Measurements from ENCODE around the gene FZR1. TPM values are rescaled to one million over a fixed set of nuclear protein-coding genes. Genes with fewer than 3 reads are reported as not detected.

Gene FZR1
- total RNA-seq, 1 experiment from 2014 or later, result 51.4 TPM

GRCh38 chr19:3577723-3578344 lies 71.7 kb downstream of the FZR1 start:
- WGBS (ENCODE audit: extremely low coverage, insufficient read length, low lambda C conversion rate), result no CpG with 5 or more reads among the region's 60 CpGs
- Histone ChIP-seq H4K20me1 (ENCODE audit: control insufficient read depth, insufficient read depth, insufficient read length) (no peaks in the 10 kb centered on the region), H3K23me2 (ENCODE audit: insufficient read length, low read depth, low read length, poor library complexity, severe bottlenecking) (peaks cover 13% of the 10 kb centered on the region), H2BK15ac (ENCODE audit: low read depth, low read length) (no peak overlapping the region), H3K4me1 (ENCODE audit: insufficient read depth, low read length) (no peaks in the 10 kb centered on the region), H3K79me1 (ENCODE audit: insufficient read depth, low read depth, low read length, poor library complexity, severe bottlenecking) (no peaks in the 10 kb centered on the region), H2AK5ac (ENCODE audit: insufficient read length, low read length) (no peak overlapping the region), H4K5ac (ENCODE audit: insufficient read length, low read depth, low read length) (no peak overlapping the region), H4K8ac (replicated peaks; ENCODE audit: insufficient read length, low read depth, low read length) (no peak overlapping the region), H4K91ac (ENCODE audit: insufficient read length, low read depth, low read length) (no peak overlapping the region), H3K56ac (ENCODE audit: insufficient read length, low read depth, low read length) (no peak overlapping the region), H2BK20ac (ENCODE audit: low read depth, low read length, poor library complexity, severe bottlenecking) (no peak overlapping the region), H3K4ac (ENCODE audit: low read depth, low read length) (no peak overlapping the region), H3K9me3 (ENCODE audit: control insufficient read depth, low read depth, low read length) (no peaks in the 10 kb centered on the region), H3K14ac (ENCODE audit: insufficient read depth, low read length) (no peak overlapping the region), H2BK120ac (ENCODE audit: low read depth, low read length, poor library complexity, severe bottlenecking) (no peak overlapping the region), H2BK12ac (ENCODE audit: insufficient read length, low read depth, low read length) (no peak overlapping the region), H3K4me2 (ENCODE audit: insufficient read depth, insufficient read length, low read length) (peak overlapping the region; percentile 19), H3T11ph (ENCODE audit: low read length) (no peak overlapping the region), H3K27me3 (ENCODE audit: insufficient read depth, low read length) (no peaks in the 10 kb centered on the region; the same call in 1 of the 2 replicates), H3K79me2 (ENCODE audit: insufficient read depth, low read length) (no peaks in the 10 kb centered on the region), H2AFZ (ENCODE audit: low read length) (no peak overlapping the region), H3K27ac (ENCODE audit: insufficient read length, low read depth, low read length) (no peak overlapping the region), H3K18ac (ENCODE audit: insufficient read length, low read depth, low read length) (no peak overlapping the region), H2BK5ac (ENCODE audit: insufficient read length, low read length) (no peak overlapping the region), H3K9ac (ENCODE audit: extremely low read depth, insufficient read length, low read length) (no peak overlapping the region), H3K23ac (ENCODE audit: insufficient read length, low read depth, low read length) (no peak overlapping the region)
- Mint-ChIP-seq H3K36me3 (ENCODE audit: insufficient read depth in 1 of 3, low read depth in 3 of 3) (peaks cover 8 to 10% (median 9%) of the 10 kb centered on the region in 3 experiments), H3K4me3 (peak overlapping the region; percentile 73 to 74; a peak in 4 of 5 replicates), H3K27me3 (ENCODE audit: low read depth) (peaks cover 27% of the 10 kb centered on the region), H3K27ac (peak overlapping the region in 1 of 3 experiments; percentile 89; a peak in 1 of 7 replicates), H3K9me3 (no peaks in the 10 kb centered on the region; a peak in 1 of 5 replicates), H3K4me1 (peaks cover 9 to 18% of the 10 kb centered on the region in 2 experiments)
- TF ChIP-seq CTCF (conservative IDR thresholded peaks at IDR 0.05), result no peak
- DNase-seq, result peak; percentile 86

All from H9 (cell line).